Right lobe of liver (tissue), 6 donors: ENCODE measurements around the gene AP5S1. TPM values are rescaled to one million over a fixed set of nuclear protein-coding genes. Genes with fewer than 3 reads are reported as not detected.

Experiments used
- ATAC-seq, 4 donors: fragments of 200-7000 bp; cut with Tn5 transposase; one replicate each; pipeline ENCODE4 v1.9.1; 2020; ENCODE audit warnings: mild to moderate bottlenecking in 4 of 4, moderate library complexity in 4 of 4
- DNase-seq, 3 donors: peaks; one replicate each; pipeline ENCODE4 v3.0.0-alpha.2; 2020
- H3K27ac ChIP-seq, 3 donors: fragments of 200-600 bp; one replicate each; pipeline ENCODE4 v1.8.0; 2022
- H3K27me3 ChIP-seq, 2 donors: fragments of 200-600 bp; one replicate each; pipeline ENCODE4 v1.8.0; 2022
- H3K36me3 ChIP-seq, 4 donors: fragments of 200-600 bp; sonication (generic) in 1 of 4; one replicate each; pipeline versions ENCODE4 v1.5.1 to v1.8.0; 2017 to 2022; ENCODE audit warnings: control low read depth in 1 of 4
- H3K4me1 ChIP-seq, 4 donors: fragments of 200-600 bp; sonication (generic) in 1 of 4; one replicate each; pipeline versions ENCODE4 v1.5.1 to v1.8.0; 2017 to 2022; ENCODE audit warnings: control low read depth in 1 of 4
- H3K4me3 ChIP-seq, 3 donors: fragments of 200-600 bp; one replicate each; pipeline ENCODE4 v1.8.0; 2022
- H3K9me3 ChIP-seq, 4 donors: fragments of 200-600 bp; sonication (generic) in 1 of 4; one replicate each; pipeline versions ENCODE4 v1.5.1 to v1.8.0; 2017 to 2022; ENCODE audit warnings: control low read depth in 1 of 4
- CTCF ChIP-seq, 4 donors: fragments of 200-600 bp in 3 of 4; fragments of 450-650 bp in 1 of 4; IDR thresholded peaks; one replicate each; pipeline versions ENCODE4 v1.5.1 to v1.8.0; 2016 to 2022; ENCODE audit warnings: antibody characterized with exemption in 4 of 4, mild to moderate bottlenecking in 2 of 4
- POLR2A ChIP-seq: fragments of 450-650 bp; IDR thresholded peaks from one replicate; pipeline ENCODE4 v1.6.1; 2017; ENCODE audit warnings: antibody characterized with exemption, mild to moderate bottlenecking
- intact Hi-C, 2 donors: fragments of 100-400 bp; cut with DNase I; formaldehyde crosslinking; loops; one replicate each; pipeline versions ENCODE4 v1.11.2 to v1.14.1; 2022
- total RNA-seq, 6 experiments: library from RNA; depleted of rRNA in 2 of 6; stranded (reverse); fragments of >200 nt in 2 of 6; fragmentation: NEBNext Ultra II Directional in 3 of 6; extraction: Animal tissue kit (Norgen Biotek cat#: 25700) in 3 of 6; gene quantifications; one replicate each; pipeline versions ENCODE4 v1.1.0 to v1.2.4, GENCODE V29; 2016 to 2023
- donor health status: DM: no; HTN: yes; CAD: no.
- donor health status: DM: no; HTN: no; CAD: no.
- donor health status: DM: no; HTN: no; CAD: no.
- donor health status: DM: no; HTN: yes; CAD: no.
- donor health status: DM: no; HTN: yes; CAD: no.

AP5S1 gene
- total RNA-seq, 6 experiments from 2014 or later, result 7.7 to 16.1 (median 9.5) TPM

- TF ChIP-seq POLR2A (no peak), CTCF (IDR thresholded peaks at IDR 0.05) (no peak)
- Histone ChIP-seq H3K36me3 (peaks cover 0 to 14% (median 4%) of the 10 kb centered on the region in 4 donors), H3K27me3 (no peaks in the 10 kb centered on the region), H3K4me1 (no peaks in the 10 kb centered on the region), H3K9me3 (no peaks in the 10 kb centered on the region), H3K4me3 (no peak overlapping the region), H3K27ac (no peak overlapping the region)
- ATAC-seq (no peak), DNase-seq (no peak)
- intact Hi-C loops, result no loop called here
These were observed 56.3 kb downstream of the AP5S1 start for GRCh38 chr20:3876676-3877075.

Other genes starting within 250 kb of the AP5S1 start
- not detected for gene GFRA4, start 157.1 kb upstream of the AP5S1 start, total RNA-seq
- under 1 TPM; 0.24 to 0.51 (median 0.45) TPM for gene ADAM33, start 138.5 kb upstream of the AP5S1 start, total RNA-seq
- gene SIGLEC1, start 107.9 kb upstream of the AP5S1 start, total RNA-seq, result 10 to 100 TPM in 2 of 6 experiments, 1 to 10 TPM in 4; 2.6 to 13.9 (median 5.7) TPM
- gene HSPA12B, start 87.9 kb upstream of the AP5S1 start, total RNA-seq, result 1 to 10 TPM in 3 of 6 experiments, under 1 TPM in 3; 0.46 to 2.2 (median 0.97) TPM
- gene ADISSP, start 52.8 kb upstream of the AP5S1 start, total RNA-seq, result 10 to 100 TPM in 3 of 6 experiments, 1 to 10 TPM in 3; 9.6 to 11.7 (median 9.9) TPM
- not detected for gene SPEF1, start 39.1 kb upstream of the AP5S1 start, total RNA-seq
- 10 to 100 TPM; 27.8 to 43.1 (median 31.6) TPM for gene CENPB, start 33.8 kb upstream of the AP5S1 start, total RNA-seq
- gene CDC25B, start 24.2 kb upstream of the AP5S1 start, total RNA-seq, result 10 to 100 TPM; 10.9 to 28.7 (median 16.5) TPM
- 10 to 100 TPM; 10.1 to 20.4 (median 17.0) TPM for gene MAVS, start 26.3 kb downstream of the AP5S1 start, total RNA-seq
- gene PANK2, start 68.8 kb downstream of the AP5S1 start, total RNA-seq, result 10 to 100 TPM; 13.0 to 17.8 (median 13.8) TPM
- 1 to 10 TPM; 1.1 to 8.7 (median 2.2) TPM for gene RNF24, start 195.0 kb downstream of the AP5S1 start, total RNA-seq